ENCODE measurements around the gene MCM9. TPM values are rescaled to one million over a fixed set of nuclear protein-coding genes. Genes with fewer than 3 reads are reported as not detected.

Gene MCM9
- total and polyA plus RNA-seq, 2 of the 4 experiments (the other 2 are of a cell fraction) = 3.5 to 7.2 TPM

GRCh38 chr6:118896339-118897136 lies 38.4 kb downstream of the MCM9 start:
- Histone ChIP-seq H3K9ac (ENCODE audit: low read depth, low read length) (no peak overlapping the region), H3K9me3 (ENCODE audit: control insufficient read depth, insufficient read depth, low read length) (no peaks in the 10 kb centered on the region), H2BK20ac (ENCODE audit: low read depth, low read length) (peak overlapping the region; percentile 46; the same call in 1 of the 2 replicates), H4K91ac (ENCODE audit: insufficient read depth, low read depth, low read length) (peak overlapping the region; percentile 7; the same call in 1 of the 2 replicates), H3K14ac (replicated peaks; ENCODE audit: low read depth, low read length) (0 out of 2 replicates have a peak overlapping the region, but pooled peaks have one; percentile 19), H3K36me3 (ENCODE audit: control insufficient read depth, insufficient read depth, low read length) (peaks cover 3% of the 10 kb centered on the region; the same call in 1 of the 2 replicates), H3K27me3 (ENCODE audit: control insufficient read depth, insufficient read depth, low read length) (no peaks in the 10 kb centered on the region), H3K23ac (ENCODE audit: low read depth, low read length) (peak overlapping the region; percentile 63; the same call in 1 of the 2 replicates), H3K9me1 (ENCODE audit: insufficient read depth, low read length) (peaks cover 5% of the 10 kb centered on the region; the same call in 1 of the 2 replicates), H4K20me1 (ENCODE audit: insufficient read depth, low read length) (no peaks in the 10 kb centered on the region), H3K56ac (ENCODE audit: extremely low read depth, insufficient read depth, low read length) (no peak overlapping the region), H3K4me1 (ENCODE audit: control insufficient read depth, insufficient read depth, low read length) (no peaks in the 10 kb centered on the region; the same call in 1 of the 2 replicates), H2AFZ (replicated peaks; ENCODE audit: low read length, poor library complexity) (no peak overlapping the region), H3K18ac (ENCODE audit: low read depth, low read length) (peak overlapping the region; percentile 74; the same call in 1 of the 2 replicates), H2AK9ac (replicated peaks; ENCODE audit: low read depth, low read length, poor library complexity) (no peak overlapping the region), H3K4me3 (ENCODE audit: insufficient read depth, low read depth, low read length) (no peak overlapping the region), H2BK120ac (ENCODE audit: low read depth, low read length) (peak overlapping the region; percentile 86), H3K4me2 (ENCODE audit: low read depth, low read length) (peak overlapping the region; percentile 82), H4K5ac (ENCODE audit: low read depth, low read length) (no peak overlapping the region), H3K79me1 (ENCODE audit: low read depth in 1 of 2, low read length in 2 of 2) (peaks cover 29 to 50% of the 10 kb centered on the region in 2 experiments), H3K27ac (ENCODE audit: insufficient read depth, low read length) (peak overlapping the region; percentile 32; the same call in 1 of the 2 replicates), H3K4ac (ENCODE audit: low read depth, low read length) (peak overlapping the region; percentile 45), H4K8ac (ENCODE audit: low read depth in 2 of 2, low read length in 2 of 2) (peak overlapping the region in 1 of 2 experiments; percentile 76; a peak in 2 of 4 replicates), H2BK5ac (ENCODE audit: low read depth, low read length, poor library complexity, severe bottlenecking) (peak overlapping the region; percentile 92), H2AK5ac (ENCODE audit: low read depth, low read length) (peak overlapping the region; percentile 59; the same call in 1 of the 2 replicates), H2BK15ac (ENCODE audit: low read depth, low read length) (no peak overlapping the region)
- POLR2A ChIA-PET (ENCODE audit: unreplicated experiment) = no interaction called here
- no peak for TF ChIP-seq POLR2A (IDR thresholded peaks at IDR 0.05; ENCODE audit: low read depth, low read length)
- TF ChIP-seq CTCF (conservative IDR thresholded peaks at IDR 0.05; ENCODE audit: low read depth, low read length) = peak; percentile 48
- TF ChIP-seq MAZ (IDR thresholded peaks at IDR 0.05; ENCODE audit: borderline replicate concordance, low read depth, low read length) = no peak
- TF ChIP-seq NFE2L2 (IDR thresholded peaks at IDR 0.05; ENCODE audit: low read depth, low read length) = peak; percentile 93
- peak; percentile 45; the same call in 1 of the 2 replicates for TF ChIP-seq MAFK (IDR thresholded peaks at IDR 0.05; ENCODE audit: low read depth, low read length)
- TF ChIP-seq MXI1 (IDR thresholded peaks at IDR 0.05; ENCODE audit: borderline replicate concordance, low read depth, low read length) = no peak
- intact Hi-C loops (cut with micrococcal nuclease) = loop anchor here (5.0 to 10.0 kb wide), 2 partner anchors 342 to 614 kb away; no protein-coding TSS in a partner anchor
- BruUV-seq (replicated peaks) = no TSS peak
- in situ Hi-C loops (cut with MboI; ENCODE audit: low sequenced_read_pairs) = no loop called here
- dilution Hi-C loops (cut with HindIII; ENCODE audit: low sequenced_read_pairs, unreplicated experiment) = no loop called here
- no peak for ATAC-seq (ENCODE audit: low read depth)
- CTCF ChIA-PET = interaction anchor here (0.6 to 1.4 kb wide), 6 partner anchors 13 to 206 kb away, joined by 3 to 8 read pairs (median 4); no protein-coding TSS in a partner anchor
- DNase-seq = peak; percentile 69
- no CpG with 5 or more reads among the region's 5 CpGs for WGBS, 2 experiments (ENCODE audit: extremely low coverage in 2 of 2, insufficient read length in 1 of 2)

All from IMR-90 (cell line).